ENCODE data around the gene TRIM24.

The TRIM24 gene

DNA sequence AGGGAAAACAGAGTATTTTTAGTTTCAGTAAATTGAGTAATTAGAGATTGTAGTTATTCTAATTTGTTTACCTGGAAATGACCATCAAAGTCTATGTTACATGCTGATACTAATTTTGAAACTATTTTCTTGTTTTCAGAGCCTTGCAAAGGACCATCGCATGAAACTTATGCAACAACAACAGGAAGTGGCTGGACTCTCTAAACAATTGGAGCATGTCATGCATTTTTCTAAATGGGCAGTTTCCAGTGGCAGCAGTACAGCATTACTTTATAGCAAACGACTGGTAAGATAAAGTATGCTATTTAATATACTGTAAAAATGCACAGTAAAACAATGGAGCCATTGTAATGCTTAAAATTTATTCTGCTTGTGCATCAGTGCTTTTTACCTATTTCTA is 78.5 kb downstream of the TRIM24 start:
- DNase-seq, result no peak

DNA sequence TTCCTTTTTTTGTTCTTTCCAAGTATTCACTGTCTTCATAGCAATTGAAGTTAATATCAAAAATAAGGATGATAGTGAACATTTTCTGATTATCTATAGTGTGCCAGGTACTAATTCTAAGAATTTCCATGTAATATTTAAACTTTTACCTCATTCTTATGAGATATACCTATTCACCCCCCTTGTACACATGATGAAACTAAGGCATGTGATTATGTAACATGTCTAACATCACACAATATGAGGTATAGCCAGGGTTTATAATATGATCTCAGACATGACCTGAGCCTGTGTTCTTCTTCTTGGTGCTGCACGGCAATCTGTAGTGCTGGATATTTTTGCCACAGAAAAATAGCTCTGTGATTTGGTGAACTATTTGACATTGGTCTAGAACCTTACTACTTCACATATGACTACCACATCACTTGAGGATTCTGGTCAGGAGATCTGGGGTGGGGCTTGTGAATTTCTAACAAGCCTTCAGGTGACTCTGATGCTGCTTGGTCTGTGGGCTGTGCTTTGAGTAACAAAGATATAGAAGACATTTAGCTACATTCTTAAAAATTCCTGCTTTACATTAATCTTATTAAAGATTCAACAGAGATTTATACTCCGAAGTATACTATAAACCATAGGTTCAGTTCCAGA is 79.1 kb downstream of the TRIM24 start:
- no peak for DNase-seq

DNA sequence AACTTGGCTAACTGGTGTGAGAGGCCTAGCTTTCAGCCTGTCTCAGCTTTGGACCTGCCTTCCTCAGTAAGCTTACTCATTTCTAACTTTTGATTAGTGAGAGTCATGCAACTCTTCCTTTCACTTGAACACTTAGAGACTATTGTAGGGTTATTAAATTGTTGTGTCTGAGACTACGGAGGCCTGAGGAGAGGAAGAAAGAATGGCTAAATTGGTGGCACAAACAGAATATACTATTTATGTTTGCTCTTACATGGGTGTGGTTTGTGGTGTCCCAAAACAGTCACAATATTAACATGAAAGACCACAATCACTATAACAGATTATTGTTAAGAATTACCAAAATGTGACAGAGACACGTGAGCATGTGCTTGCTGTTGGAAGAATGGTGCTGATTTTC is 82.1 kb downstream of the TRIM24 start:
- DNase-seq, result no peak

DNA sequence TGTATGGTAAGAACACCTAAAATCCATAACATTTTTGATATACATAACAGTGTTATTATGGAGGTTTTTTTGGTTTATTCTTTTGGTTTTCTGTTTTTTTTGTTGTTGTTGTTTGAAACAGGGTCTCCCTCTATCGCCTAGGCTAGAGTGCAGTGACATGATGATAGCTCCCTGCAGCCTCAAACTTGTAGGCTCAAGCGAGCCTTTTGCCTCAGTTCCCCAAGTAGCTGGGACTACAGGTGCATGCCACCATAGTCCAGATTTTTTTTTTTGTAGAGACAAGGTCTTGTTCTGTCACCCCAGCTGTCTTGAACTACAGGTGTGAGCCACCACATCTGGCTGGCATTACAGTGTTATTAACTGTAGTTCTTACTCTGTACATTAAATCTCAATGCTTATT is 83.7 kb downstream of the TRIM24 start:
- no peak for DNase-seq

DNA sequence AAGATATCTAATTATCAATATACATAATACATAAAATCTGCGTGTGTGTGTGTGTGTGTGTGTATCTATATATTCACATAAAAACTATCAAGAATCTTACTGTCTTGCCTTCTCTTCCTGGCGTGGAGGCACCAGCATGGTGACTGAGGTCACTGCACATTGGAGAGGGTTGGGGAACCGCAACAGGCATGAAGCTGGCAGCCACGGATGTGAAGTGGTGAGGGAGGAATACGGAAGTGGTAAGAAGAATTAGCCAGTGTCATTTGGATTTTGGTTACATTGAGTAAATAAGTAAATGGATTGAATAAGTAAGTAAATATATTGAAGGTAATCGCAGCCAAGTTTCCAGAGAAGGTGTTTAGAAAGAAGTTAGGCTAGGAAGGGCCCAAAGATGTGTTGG is 85.1 kb downstream of the TRIM24 start:
- no peak for DNase-seq

DNA sequence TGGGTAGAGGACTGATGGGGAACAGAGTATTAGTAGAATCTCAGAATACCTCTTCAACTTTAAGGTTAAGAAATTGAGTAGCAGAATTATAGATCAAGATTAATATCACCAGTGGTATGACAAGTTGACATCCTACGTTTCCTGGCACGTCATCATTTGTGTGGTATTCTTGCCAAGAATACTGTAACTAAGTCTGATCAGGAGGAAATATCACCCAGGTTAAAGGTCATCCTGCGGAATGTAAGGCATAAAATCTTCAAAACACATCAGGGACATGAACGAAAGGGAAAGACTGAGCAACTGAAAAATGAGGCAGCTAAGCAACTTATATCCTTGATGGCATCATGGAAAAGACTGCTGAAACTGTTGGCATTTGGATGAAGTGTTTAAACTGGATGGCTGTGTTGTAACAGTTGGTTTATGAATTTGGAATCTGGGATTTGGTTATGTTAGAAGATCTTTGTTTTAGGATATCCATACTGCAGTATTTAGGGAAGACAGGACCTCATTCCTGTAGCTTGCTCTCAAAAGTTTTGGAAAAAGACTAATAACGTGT is 86.1 kb downstream of the TRIM24 start:
- no peak for DNase-seq

DNA sequence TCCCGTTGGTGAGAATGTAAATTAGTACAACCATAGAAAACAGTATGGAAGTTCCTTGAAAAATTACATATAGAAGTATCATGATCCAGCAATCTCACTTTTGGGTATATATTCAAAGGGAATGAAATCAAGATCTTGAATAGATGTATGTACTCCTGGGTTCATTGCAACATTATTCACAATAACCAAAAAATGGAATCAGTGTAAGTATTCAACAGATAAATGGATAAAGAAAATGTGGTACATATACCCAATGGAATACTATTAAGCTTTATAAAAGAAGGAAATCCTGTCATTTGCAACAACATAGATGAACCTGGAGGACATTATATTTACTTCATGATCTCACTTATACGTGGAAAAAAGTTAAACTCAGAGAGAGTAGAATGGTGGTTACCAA is 86.8 kb downstream of the TRIM24 start:
- no peak for DNase-seq

DNA sequence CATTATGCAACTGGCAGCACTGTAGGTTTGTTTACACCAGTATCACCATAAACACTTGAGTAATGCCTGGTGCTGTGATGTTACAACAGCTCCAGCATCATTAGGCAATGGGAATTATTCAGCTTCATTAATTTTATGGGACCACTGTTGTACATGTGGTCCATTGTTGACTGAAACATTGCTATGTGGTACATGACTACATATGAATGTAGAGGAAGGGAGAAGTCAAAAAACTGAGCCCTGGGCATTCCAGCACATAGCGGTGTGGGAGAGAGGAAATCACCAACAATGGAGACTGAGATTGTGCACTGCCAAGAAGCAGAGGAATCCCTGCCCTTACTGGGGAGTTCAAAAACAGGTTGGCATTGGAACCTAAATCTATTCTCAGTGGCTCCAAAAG is 89.0 kb downstream of the TRIM24 start:
- no peak for DNase-seq

DNA sequence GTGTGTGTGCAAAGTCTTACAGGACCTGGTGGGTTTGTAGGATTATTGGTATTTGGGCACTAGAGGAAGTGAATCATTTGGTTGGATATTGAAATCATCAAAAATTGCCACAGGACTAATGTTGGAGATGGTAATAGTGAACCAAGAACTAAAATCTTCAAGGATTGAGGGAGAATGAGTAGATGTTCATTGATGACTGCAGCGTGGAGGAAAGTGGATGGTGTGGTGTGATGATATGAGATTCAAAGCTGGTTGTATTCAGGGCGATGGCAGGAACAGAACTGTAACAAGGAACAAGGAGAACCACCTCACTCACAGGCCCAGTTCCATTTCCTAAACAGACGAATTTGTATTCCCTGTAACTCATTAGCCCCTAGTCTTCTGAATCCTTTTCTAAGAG is 90.3 kb downstream of the TRIM24 start:
- no peak for DNase-seq

DNA sequence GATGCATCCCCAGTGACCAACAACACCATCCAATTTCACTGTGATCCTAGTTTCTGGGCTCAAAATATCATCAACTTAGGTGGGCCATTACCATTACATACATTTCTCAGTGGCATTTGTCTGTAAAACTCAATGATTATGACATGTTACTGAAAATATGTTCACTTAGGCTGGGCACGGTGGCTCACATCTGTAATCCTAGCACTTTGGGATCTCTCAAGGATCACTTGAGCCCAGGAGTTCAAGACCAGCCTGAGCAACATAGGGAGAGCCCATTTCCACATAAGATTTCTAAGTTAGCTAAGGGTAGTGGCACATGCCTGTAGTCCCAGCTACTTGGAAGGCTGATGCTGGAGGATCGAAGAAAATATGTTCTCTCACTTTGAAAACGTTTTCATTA is 91.0 kb downstream of the TRIM24 start:
- no peak for DNase-seq

DNA sequence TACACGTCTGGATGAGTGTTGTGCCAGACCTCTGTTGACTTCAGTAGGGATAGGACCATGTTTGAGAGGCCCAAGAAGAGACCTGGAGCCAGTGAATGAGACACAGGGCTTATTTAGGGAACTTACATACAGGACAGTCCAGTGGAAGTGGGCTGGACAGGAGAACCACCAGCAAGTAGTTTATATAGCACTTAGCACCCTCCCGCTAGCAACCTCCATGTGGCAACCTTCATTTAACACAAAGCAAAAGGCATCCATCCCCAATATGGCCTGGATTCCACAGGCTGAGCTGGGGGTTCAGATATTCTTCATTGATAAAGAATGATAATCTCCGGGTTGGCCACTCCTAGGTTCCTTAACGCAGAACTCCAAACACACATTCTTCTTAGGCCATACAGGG is 93.7 kb downstream of the TRIM24 start:
- DNase-seq, result no peak

DNA sequence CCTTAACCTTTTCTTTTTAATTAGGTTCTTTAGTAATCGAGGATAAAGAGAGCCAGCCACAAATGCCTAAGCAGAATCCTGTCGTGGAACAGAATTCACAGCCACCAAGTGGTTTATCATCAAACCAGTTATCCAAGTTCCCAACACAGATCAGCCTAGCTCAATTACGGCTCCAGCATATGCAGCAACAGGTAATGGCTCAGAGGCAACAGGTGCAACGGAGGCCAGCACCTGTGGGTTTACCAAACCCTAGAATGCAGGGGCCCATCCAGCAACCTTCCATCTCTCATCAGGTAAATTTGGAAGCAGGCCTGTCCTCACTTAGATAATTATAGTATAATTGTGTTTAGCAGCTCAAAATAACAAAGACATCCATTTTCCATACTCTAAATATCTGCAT is 94.6 kb downstream of the TRIM24 start:
- DNase-seq, result no peak

DNA sequence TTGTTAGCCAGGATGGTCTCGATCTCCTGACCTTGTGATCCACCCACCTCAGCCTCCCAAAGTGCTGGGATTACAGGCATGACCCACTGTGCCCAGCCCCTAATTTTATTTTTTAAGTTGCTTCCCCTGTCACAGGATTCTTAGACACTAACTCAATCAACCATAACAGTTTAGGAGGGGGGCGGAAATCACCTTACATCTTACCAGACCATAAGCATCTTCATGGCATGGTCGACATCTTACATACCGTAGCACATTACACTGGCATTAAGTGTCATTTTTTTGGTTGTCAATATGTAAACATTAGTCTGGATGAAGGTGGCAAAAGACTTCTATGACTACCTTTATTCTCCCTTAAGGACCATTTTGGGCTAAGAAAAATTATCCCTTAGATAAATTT is 95.6 kb downstream of the TRIM24 start:
- DNase-seq, result no peak

DNA sequence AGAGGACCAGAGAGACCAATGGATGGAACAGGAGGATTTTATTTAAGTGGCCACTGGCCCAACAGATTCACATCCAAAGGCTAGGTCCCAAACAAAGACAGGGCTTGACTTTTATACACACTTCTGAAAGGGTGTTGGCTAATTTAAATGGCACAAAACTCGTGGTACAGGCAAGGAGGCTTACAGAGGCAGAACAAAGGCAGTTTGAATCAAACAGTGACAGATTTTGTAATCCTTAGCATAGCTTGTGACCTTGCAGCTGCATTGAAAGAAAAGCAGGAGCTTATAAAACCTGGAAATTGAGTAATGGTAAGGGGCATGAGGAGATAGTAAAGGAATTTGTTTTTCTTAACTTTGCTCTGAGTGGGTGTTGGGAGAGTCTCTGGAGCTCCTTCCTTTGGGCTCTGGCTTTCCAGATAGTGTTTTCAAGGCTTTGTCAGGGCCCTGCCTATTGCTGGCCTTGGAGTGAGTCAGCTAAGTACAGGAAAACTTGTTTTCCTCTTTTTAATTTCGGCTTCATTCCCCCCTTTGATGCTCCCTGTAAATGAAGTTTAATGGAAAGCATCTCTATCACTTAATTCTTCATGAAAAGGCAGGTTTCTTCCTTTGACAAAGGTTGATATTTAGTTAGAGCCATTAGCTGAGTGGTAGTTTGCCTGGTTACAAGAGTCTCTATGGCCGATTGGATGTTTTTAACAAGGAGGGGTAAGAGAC is 96.9 kb downstream of the TRIM24 start:
- no peak for DNase-seq

DNA sequence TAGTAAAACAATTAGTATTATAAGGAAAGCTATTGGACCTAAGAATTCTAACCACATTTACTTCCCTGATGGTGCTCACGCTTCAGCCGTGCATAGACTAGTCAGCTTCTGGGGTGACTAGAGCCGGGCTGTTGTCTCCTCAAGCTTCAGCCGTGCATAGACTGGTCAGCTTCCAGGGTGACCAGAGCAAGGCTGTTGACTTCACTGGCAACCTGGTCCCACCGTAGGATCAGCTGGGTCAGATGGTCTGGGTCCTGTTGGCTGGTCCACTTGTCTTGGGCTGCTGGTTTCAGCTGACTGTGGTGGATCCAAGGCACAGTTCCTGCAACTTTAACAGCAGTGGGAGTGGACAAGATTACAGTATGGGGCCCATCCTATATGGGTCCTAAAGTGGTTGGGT is 99.4 kb downstream of the TRIM24 start:
- no peak for DNase-seq

DNA sequence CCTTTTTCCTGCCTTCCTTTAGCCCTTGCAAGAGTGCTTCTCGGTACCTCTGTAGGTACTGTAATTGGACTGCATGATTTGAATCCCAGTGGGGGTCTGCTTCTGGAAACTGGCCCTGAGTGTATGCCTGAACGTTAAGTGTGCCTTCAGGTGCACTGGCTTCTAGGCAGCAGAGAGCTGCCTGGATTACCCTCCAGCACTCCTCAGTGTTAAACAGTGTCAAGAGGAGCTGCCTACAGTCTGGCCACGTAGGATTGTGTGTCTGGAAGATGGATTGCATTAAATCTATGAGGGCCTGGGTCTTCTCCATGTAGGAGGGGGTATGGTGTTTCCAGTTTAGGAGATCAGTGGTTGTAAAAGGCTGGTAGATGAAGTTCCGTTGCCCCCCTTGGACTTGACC is 103.7 kb downstream of the TRIM24 start:
- no peak for DNase-seq

DNA sequence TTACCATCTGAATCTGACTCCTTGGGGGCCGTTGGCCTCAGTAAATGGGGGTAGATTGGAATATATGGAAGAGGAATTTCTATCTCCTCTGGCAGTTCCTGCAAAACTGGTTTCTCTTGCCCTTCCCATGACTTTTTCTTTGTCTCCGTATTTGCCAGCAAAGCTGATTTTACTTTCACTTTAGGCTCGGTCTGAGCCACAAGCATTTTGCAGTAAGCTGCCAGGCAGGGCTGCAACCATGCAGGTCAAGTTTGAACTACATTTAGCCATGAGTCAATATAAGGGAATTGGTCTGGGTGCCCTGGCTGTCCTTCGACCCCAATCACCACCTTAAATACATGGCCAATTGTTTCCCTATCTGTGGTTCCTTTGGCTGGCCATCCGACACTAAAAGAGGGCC is 104.3 kb downstream of the TRIM24 start:
- no peak for DNase-seq

DNA sequence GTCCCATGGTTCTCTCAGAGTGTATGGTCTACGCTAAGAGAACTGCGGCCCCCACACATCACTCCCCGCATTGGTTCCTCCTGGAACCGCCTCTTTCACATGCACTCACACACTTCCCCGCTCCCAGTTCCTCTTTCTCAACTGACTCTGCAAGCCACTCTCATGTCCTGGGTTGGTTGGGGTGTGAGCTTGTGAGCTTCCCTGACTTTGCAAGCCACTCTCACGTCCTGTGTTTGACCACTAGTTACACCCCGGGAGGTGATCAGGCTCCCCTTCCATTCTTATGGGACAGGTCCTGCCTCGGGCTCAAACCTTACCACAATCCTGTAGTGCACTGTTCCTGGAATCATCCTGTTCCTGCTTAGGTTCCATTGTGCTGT is 105.0 kb downstream of the TRIM24 start:
- no peak for DNase-seq

DNA sequence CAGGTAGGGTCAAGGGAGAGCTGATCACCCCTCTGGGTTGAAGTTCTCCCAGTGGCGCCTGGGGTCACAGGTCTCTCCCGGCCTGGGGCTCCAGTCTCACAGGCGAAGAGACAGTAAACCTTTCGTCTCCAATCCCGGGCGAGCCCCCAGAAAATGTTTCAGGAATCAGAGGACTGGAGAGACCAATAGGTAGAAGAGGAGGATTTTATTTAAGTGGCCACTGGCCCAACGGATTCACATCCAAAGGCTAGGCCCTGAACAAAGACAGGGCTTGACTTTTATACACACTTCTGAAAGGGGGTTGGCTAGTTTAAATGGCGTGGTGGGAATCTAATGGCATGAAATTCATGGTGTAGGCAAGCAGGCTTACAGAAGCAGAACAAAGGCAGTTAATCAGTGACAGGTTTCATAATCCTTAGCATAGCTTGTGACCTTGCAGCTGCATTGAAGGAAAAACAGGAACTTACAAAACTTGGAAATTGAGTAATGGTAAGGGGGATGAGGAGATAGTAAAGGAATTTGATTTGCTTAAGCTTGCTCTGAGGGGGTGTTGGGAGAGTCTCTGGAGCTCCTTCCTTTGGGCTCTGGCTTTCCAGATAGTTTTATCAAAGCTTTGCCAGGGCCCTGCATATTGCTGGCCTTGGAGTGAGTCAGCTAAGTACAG is 105.5 kb downstream of the TRIM24 start:
- no peak for DNase-seq

DNA sequence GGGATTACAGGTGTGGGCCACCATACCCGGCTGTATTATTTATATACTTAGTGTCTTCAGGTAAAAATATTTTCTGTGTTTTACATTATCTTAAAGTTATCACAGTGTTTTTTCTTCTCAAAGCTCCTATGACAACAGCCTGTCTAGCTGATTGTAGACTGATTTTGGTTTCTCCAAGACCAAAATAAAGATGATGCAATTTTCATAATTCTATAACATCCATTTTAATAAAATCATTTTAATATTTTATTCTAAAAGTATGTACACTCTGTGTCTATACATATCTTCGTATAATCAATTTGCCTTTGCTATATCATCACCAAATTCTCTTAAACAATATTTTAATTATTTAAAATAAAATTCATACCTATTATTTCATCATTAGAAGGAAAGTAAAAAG is 108.6 kb downstream of the TRIM24 start:
- no peak for DNase-seq

DNA sequence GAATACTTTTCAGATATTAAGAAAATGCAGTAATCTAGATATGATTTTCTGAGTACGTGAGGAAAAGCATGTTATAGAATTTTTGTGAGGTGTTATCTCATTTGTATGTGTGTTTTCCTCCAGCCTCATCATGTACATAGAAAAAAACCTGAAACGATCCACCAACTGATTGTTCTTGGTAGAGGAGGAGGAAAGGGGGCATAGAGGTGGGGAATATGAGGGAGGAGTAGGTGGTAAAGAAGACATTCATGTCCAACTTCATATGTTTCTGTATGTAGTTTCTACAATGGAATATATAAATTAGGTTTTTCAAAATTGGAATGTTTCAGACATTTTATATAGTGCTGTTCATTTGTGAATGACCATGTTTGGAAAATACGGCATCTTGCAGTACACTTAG is 109.4 kb downstream of the TRIM24 start:
- no peak for DNase-seq

DNA sequence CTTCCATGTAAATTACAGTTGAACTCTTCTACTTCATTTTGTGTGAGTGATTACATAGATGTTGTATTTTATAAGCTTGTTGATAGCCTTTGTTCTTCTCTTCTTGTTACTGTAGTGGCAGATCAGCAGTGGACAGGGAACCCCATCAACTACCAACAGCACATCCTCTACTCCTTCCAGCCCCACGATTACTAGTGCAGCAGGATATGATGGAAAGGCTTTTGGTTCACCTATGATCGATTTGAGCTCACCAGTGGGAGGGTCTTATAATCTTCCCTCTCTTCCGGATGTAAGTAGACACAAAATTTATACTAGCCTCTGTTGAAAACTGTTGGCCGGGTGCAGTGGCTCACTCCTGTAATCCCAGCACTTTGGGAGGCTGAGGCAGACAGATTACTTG is 110.7 kb downstream of the TRIM24 start:
- no peak for DNase-seq

DNA sequence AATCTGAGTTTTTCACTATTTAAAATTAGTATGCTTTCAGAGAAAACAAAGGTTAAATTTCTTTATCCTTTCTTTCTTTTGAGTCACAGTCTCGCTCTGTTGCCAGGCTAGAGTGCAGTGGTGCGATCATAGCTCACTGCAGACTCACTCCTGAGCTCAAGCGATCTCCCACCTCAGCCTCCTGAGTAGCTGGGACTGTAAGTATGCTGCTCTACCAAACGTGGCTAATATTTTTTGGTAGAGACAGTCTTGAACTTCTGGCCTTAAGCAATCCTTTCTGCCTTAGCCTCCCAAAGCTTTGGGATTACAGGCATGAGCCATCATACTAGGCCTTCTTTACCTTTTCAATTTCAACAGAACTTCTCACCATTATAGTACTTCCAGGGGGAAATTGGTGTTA is 113.7 kb downstream of the TRIM24 start:
- no peak for DNase-seq

Measured in nucleus accumbens (tissue), 56 donors.